Hepatocyte (in vitro differentiated cells): ENCODE results near the gene CDYL. TPM values are rescaled to one million over a fixed set of nuclear protein-coding genes. Genes with fewer than 3 reads are reported as not detected.

Experiments
- DNase-seq: peaks from one replicate; pipeline ENCODE4 v3.0.0-alpha.2; 2016; ENCODE audit warnings: low spot score
- H2AFZ ChIP-seq: fragments of 200-600 bp; sonication (generic); 2 replicates; pipeline ENCODE4 v1.6.0; 2016; ENCODE audit warnings: antibody characterized with exemption, mild to moderate bottlenecking
- H3K27ac ChIP-seq: fragments of 200-600 bp; sonication (generic); 2 replicates; pipeline ENCODE4 v1.5.1; 2016; ENCODE audit warnings: mild to moderate bottlenecking
- H3K27me3 ChIP-seq: fragments of 200-600 bp; sonication (generic); 2 replicates; pipeline ENCODE4 v1.6.1; 2016
- H3K36me3 ChIP-seq: fragments of 200-600 bp; sonication (generic); replicated peaks from 2 replicates; pipeline ENCODE4 v1.5.1; 2016; ENCODE audit warnings: low read depth; ENCODE audit not compliant: insufficient read depth
- H3K4me1 ChIP-seq: fragments of 200-600 bp; sonication (generic); 2 replicates; pipeline ENCODE4 v1.5.1; 2016; ENCODE audit warnings: mild to moderate bottlenecking, moderate library complexity; ENCODE audit not compliant: insufficient read depth
- H3K4me2 ChIP-seq: fragments of 200-600 bp; sonication (generic); 2 replicates; pipeline ENCODE4 v1.6.0; 2016
- H3K4me3 ChIP-seq: fragments of 200-600 bp; sonication (generic); 2 replicates; pipeline ENCODE4 v1.5.1; 2016; ENCODE audit warnings: mild to moderate bottlenecking
- H3K79me2 ChIP-seq: fragments of 200-600 bp; sonication (generic); 2 replicates; pipeline ENCODE4 v1.6.0; 2017; ENCODE audit warnings: mild to moderate bottlenecking
- H3K9me2 ChIP-seq: fragments of 200-600 bp; sonication (generic); replicated peaks from 2 replicates; pipeline ENCODE4 v1.6.0; 2017; ENCODE audit warnings: mild to moderate bottlenecking; ENCODE audit not compliant: insufficient read depth
- H3K9me3 ChIP-seq: fragments of 200-600 bp; sonication (generic); 2 replicates; pipeline ENCODE4 v1.5.1; 2016; ENCODE audit warnings: low read depth, mild to moderate bottlenecking
- H4K20me1 ChIP-seq: fragments of 200-600 bp; sonication (generic); 2 replicates; pipeline ENCODE4 v1.6.0; 2016; ENCODE audit warnings: mild to moderate bottlenecking; ENCODE audit not compliant: insufficient read depth, poor library complexity, severe bottlenecking
- EZH2 ChIP-seq: fragments of 200-600 bp; sonication (generic); IDR thresholded peaks from 2 replicates; pipeline ENCODE4 v1.6.1; 2016; ENCODE audit warnings: antibody characterized with exemption, mild to moderate bottlenecking, borderline replicate concordance
- EZH2phosphoT487 ChIP-seq: fragments of 200-600 bp; sonication (generic); IDR thresholded peaks from one replicate; pipeline ENCODE4 v1.6.1; 2018; ENCODE audit warnings: antibody characterized with exemption, mild to moderate bottlenecking, low read depth, moderate library complexity; ENCODE audit not compliant: unreplicated experiment, severe bottlenecking
- WGBS: methylation state at CpG from one replicate; pipeline ENCODE4 v1.1.6; 2016; ENCODE audit warnings: low lambda C conversion rate; ENCODE audit errors: missing lambda C conversion rate; 5-methylcytosine and 5-hydroxymethylcytosine counted together
- polyA plus RNA-seq: library from polyadenylated mRNA; unstranded; fragments of >200 nt; fragmentation: Nextera tagmentation; extraction: Ambion mirVana; gene quantifications from 2 replicates; pipeline ENCODE4 v1.2.1, GENCODE V29; 2016
- total RNA-seq: library from RNA; depleted of rRNA; stranded (reverse); fragments of >200 nt; gene quantifications from 2 replicates; pipeline ENCODE4 v1.2.3, GENCODE V29; 2014
- TF ChIP-seq, protein P1 (sequence below): fragments of 200-600 bp; sonication (generic); IDR thresholded peaks from 2 replicates; pipeline ENCODE4 v1.5.1; 2016; ENCODE audit warnings: antibody characterized with exemption, mild to moderate bottlenecking; ENCODE audit not compliant: poor library complexity

CDYL gene
- total and polyA plus RNA-seq, 2 experiments from 2014 or later: 25.3 to 30.4 TPM

- DNase-seq: no peak
- no peak overlapping the region for H3K4me3 ChIP-seq
- no peaks in the 10 kb centered on the region for H3K27me3 ChIP-seq
- H3K4me2 ChIP-seq: no peak overlapping the region
- H3K36me3 ChIP-seq: no peaks in the 10 kb centered on the region
- H3K9me2 ChIP-seq: no peaks in the 10 kb centered on the region
- no peaks in the 10 kb centered on the region for H4K20me1 ChIP-seq
- no peaks in the 10 kb centered on the region for H3K4me1 ChIP-seq
- no peaks in the 10 kb centered on the region for H3K79me2 ChIP-seq
- no peak for TF ChIP-seq EZH2phosphoT487
- TF ChIP-seq EZH2: no peak
- TF ChIP-seq, protein P1, sequence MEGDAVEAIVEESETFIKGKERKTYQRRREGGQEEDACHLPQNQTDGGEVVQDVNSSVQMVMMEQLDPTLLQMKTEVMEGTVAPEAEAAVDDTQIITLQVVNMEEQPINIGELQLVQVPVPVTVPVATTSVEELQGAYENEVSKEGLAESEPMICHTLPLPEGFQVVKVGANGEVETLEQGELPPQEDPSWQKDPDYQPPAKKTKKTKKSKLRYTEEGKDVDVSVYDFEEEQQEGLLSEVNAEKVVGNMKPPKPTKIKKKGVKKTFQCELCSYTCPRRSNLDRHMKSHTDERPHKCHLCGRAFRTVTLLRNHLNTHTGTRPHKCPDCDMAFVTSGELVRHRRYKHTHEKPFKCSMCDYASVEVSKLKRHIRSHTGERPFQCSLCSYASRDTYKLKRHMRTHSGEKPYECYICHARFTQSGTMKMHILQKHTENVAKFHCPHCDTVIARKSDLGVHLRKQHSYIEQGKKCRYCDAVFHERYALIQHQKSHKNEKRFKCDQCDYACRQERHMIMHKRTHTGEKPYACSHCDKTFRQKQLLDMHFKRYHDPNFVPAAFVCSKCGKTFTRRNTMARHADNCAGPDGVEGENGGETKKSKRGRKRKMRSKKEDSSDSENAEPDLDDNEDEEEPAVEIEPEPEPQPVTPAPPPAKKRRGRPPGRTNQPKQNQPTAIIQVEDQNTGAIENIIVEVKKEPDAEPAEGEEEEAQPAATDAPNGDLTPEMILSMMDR: no peak
- no peak overlapping the region for H3K27ac ChIP-seq
- no peak overlapping the region for H2AFZ ChIP-seq
- WGBS: 82% methylated on average over 2 of the region's 2 CpGs
- H3K9me3 ChIP-seq: no peaks in the 10 kb centered on the region
These were observed 20.0 kb upstream of the CDYL start for GRCh38 chr6:4756247-4756646.

- no peak for DNase-seq
- H3K4me2 ChIP-seq: no peak overlapping the region
These were observed 16.2 kb upstream of the CDYL start for GRCh38 chr6:4759997-4760396.

DNA sequence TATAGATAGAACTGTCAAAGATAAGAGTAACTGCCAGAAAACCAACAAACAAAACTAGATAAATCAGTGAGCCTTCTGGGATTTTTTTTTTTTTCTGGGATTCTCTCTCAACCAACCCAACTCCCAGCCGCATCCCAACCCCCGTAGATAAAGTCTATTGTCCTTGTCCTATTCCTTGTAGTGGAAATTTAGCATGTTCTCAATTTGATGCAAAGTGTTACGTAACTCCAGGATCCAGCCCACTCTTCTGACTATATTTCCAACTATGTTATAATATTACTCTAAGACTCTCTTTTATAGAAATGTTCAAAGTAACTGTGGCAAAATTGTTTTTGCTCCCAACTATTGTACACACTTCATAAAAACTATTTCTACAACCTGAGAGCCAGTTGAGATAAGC is 15.4 kb upstream of the CDYL start:
- Histone ChIP-seq H3K79me2 (no peaks in the 10 kb centered on the region), H3K27ac (no peak overlapping the region), H3K4me2 (no peak overlapping the region), H3K36me3 (no peaks in the 10 kb centered on the region), H3K4me1 (no peaks in the 10 kb centered on the region), H4K20me1 (no peaks in the 10 kb centered on the region), H2AFZ (no peak overlapping the region), H3K4me3 (no peak overlapping the region), H3K9me3 (no peaks in the 10 kb centered on the region), H3K27me3 (no peaks in the 10 kb centered on the region), H3K9me2 (no peaks in the 10 kb centered on the region)
- TF ChIP-seq, protein P1: no peak
- TF ChIP-seq EZH2phosphoT487: no peak
- TF ChIP-seq EZH2: no peak
- DNase-seq: no peak
- WGBS: 62% methylated on average over 3 of the region's 3 CpGs

More at GRCh38 chr6:4759997-4760396, 16.2 kb upstream of the CDYL start:
- Histone ChIP-seq H2AFZ (no peak overlapping the region), H3K27me3 (no peaks in the 10 kb centered on the region), H4K20me1 (no peaks in the 10 kb centered on the region), H3K36me3 (no peaks in the 10 kb centered on the region), H3K27ac (no peak overlapping the region), H3K9me3 (no peaks in the 10 kb centered on the region), H3K4me3 (no peak overlapping the region), H3K79me2 (no peaks in the 10 kb centered on the region), H3K9me2 (no peaks in the 10 kb centered on the region), H3K4me1 (no peaks in the 10 kb centered on the region)
- WGBS: 81% methylated on average over 1 of the region's 1 CpG
- TF ChIP-seq EZH2phosphoT487 (no peak), EZH2 (no peak)
- TF ChIP-seq, protein P1: no peak

DNA sequence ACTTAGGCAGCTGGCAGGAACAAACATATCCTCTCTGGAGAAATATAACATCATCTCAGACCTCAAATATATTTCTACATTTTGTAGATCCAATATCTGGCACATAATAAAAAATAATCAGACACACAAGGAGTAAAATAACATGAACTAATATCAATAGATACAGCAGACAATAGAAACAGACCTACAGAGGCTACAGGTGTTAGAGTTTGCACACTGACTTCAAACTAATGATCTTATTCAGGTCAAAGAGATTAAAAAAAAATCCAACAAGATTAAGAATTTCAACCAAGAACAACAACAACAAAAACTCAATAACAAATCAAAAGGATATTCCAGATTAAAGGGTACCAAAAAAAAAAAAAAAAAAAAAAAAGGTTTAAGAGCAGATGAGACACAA is 13.9 kb upstream of the CDYL start:
- Histone ChIP-seq H3K36me3 (no peaks in the 10 kb centered on the region), H3K4me2 (no peak overlapping the region), H2AFZ (no peak overlapping the region), H3K4me1 (no peaks in the 10 kb centered on the region), H3K27me3 (no peaks in the 10 kb centered on the region), H3K9me3 (no peaks in the 10 kb centered on the region), H3K27ac (no peak overlapping the region), H4K20me1 (no peaks in the 10 kb centered on the region), H3K79me2 (no peaks in the 10 kb centered on the region), H3K4me3 (no peak overlapping the region), H3K9me2 (no peaks in the 10 kb centered on the region)
- no peak for DNase-seq
- TF ChIP-seq EZH2: no peak
- TF ChIP-seq, protein P1: no peak
- no peak for TF ChIP-seq EZH2phosphoT487
